ENCODE data around the gene EPS8.

Gene EPS8

DNA sequence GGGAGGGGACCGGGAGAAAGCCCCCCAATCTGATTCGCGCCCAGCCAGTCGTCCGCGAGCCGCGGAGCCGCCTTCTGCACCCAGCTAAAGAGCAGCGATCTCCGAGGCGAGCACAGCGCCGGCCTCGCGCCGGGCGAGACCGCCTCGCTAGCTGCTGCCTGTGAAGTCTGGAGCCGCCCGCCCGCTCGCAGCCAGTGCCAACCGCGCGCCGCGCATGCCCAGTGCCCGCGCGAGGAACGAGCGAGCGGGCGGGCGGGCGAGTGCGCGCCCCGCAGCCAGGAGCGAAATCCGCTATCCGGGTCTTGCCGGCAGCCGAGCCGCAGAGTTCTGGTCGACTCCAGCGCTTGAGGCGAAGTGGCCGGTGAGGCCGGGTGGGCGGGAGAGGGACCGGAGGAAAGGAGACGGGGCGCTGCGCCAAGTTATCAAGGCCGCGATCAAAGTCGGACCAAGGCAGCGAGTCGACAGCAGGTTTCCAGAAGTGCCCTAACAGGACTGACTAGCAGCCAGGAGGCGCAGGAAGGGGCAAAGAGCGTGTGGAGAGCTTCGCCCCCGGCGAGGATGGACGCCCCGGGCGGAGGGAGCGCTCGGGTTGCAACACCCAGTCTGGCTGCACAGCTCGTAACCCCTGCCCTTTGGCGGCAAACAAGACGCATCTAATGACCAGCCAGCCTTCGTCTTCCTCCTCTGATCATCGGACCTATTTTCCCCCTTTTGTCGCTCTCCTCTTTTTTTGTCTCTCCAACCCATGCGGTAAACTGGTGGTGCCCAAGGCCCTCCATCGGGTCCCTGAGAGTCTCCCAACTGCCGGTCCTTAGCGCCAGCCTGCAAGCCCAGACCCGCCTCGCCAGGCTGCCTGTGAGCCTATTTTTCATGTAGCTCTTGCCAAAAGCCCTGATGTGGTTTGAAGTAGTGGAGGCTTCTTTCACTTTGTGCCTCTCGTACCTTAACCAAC lies at the start of gene EPS8:
EPS8 (minus strand) TSS at position 169 of the 952 bp plus-strand sequence. CDS start 106,437 bp downstream, outside the sequence.
- DNase-seq (ENCODE audit: low read depth in 3 of 3): peak; percentile 77 to 81 (median 79)

DNA sequence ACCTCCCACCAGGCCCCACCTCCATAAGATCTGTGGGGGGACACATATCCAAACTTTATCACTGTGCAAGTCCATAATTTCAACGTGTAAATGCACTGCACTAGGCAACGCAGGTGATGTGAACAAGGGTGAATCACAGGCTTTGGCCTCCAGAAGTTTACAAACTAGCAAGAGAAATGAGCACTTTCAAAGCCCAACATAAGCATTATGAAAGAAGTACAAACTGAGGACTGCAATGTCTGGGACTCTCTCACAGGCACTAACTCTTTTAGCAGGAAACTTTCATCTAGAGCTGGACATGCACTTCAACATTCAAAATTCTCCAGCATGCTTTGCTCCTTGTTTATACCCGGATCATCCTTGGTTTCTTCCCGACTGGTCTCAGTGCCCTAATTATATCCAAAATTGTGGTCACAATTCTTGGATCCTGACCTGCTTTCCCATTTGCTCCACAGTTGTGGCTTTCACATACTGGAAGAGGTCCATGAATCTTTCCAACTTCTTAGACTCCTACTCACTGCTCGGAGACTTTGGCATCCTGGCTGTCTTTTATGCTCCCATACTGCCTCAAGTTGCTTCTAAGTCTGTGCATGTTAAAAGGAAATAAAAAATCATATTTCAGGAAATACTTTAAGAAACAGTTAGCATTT lies 48.1 kb upstream of the EPS8 start:
- no peak for DNase-seq (ENCODE audit: low read depth in 3 of 3)

DNA sequence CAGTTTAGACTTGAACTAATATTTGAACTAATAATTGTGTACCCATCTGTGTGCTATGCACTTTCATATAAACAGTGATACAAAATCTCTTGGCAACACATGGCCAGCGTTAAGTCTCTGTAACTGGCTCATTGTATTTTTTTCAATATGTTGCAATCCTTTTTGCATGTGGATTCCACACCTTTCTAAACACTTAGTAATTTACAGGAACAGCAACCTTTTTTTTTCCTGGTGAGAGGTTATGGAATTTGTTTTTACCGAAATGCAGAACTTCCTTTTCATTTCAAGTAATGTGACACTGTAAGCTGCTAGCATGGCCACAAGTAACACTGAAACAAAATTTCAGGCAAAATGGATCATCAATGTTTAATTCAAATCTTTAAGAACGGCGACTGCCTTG lies 45.4 kb upstream of the EPS8 start:
- DNase-seq (ENCODE audit: low read depth in 3 of 3): no peak

GRCh38 chr12:15831315-15831978 lies 42.3 kb upstream of the EPS8 start:
- DNase-seq (ENCODE audit: low read depth in 3 of 3): no peak

DNA sequence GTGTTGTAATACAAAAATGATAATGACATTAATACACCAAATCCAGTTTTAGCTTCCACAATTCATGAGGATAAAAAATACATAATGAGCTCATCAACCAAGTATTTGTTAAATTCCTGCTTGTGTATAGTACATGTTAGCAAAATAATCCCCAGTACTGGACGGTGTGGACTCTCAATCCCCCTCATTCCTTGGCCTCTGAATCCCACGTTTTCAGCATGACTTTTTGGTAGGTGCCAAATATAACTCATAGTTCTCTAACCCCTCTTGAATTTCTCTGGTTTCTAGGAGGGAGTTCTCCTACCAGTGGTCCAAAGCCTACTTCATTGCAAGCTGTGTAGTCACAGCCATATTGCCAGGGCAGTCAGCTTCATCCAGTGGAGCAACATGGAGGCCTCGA lies 41.4 kb upstream of the EPS8 start:
- no peak for DNase-seq (ENCODE audit: low read depth in 3 of 3)

DNA sequence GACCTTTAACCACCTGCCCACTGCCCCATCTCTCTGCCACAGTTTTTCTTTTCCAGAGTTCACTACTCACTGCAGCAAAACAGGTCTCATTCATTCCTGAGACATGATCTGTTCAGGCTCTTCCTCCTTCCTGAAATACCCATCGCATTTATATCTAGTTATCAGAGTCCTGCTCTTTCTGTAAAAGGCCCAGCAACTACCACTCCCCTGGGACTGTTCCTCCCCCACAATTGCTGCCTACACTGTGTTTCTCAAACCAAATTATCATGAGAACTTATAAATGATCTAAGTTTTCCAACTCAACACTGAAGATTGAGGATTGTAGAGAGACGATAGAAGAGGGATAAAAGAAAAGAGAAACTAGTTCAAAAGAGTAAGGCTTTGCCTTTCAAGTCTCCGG lies 40.8 kb upstream of the EPS8 start:
- DNase-seq (ENCODE audit: low read depth in 3 of 3): no peak

DNA sequence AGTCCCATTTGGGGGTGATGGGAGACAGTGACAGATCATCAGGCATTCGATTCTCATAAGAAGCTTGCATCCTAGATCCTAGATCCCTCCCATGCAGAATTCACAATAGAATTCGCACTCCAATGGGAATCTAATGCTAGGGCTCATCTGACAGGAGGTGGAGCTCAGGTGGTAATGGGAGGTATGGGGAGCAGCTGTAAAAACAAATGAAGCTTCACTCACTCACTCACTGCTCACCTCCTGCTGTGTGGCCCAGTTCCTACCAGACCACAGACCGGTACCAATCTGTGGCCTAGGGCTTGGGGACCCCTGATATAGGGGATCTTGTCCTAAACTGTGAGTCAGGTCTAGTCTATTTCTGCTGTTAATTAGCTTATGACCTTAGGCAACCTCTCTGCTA lies 40.1 kb upstream of the EPS8 start:
- no peak for DNase-seq (ENCODE audit: low read depth in 3 of 3)

DNA sequence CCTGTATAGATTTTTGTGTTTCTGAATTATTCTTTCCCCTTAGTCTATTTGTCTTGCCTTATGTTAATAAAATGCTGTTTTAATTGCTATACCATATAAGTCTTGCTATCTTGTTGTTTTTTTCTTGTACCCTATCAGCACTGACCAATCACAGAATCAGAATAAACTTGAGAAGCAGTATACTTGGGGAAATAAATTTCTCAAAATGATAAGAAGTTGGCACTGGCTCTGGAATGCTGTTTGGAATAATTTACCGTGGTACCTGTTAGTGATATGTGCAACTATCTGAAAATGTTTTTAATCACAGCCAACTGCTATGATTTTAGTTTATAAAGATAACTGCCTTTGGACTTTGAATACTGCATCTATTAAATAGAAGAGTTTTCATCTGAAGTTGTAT lies 37.9 kb upstream of the EPS8 start:
- DNase-seq (ENCODE audit: low read depth in 3 of 3): no peak

DNA sequence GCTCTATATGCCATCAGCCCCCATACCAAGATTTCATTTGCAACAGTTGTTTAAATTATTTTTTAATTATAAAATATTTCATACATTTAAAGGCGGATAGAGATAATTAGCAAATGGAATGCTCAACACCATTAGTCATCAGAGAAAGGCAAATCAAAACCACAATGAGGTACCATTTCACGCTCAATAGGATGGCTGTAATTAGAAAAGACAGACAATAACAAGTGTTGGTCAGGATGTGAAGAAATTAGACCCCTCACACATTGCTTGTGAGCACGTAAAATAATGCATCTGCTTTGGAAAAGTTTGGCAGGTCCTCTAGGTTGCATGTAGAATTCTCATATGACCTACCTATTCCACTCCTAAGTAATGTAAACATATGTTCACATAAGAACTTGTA lies 35.3 kb upstream of the EPS8 start:
- no peak for DNase-seq (ENCODE audit: low read depth in 3 of 3)

GRCh38 chr12:15823360-15824128 lies 34.4 kb upstream of the EPS8 start:
- no peak for DNase-seq (ENCODE audit: low read depth in 3 of 3)

DNA sequence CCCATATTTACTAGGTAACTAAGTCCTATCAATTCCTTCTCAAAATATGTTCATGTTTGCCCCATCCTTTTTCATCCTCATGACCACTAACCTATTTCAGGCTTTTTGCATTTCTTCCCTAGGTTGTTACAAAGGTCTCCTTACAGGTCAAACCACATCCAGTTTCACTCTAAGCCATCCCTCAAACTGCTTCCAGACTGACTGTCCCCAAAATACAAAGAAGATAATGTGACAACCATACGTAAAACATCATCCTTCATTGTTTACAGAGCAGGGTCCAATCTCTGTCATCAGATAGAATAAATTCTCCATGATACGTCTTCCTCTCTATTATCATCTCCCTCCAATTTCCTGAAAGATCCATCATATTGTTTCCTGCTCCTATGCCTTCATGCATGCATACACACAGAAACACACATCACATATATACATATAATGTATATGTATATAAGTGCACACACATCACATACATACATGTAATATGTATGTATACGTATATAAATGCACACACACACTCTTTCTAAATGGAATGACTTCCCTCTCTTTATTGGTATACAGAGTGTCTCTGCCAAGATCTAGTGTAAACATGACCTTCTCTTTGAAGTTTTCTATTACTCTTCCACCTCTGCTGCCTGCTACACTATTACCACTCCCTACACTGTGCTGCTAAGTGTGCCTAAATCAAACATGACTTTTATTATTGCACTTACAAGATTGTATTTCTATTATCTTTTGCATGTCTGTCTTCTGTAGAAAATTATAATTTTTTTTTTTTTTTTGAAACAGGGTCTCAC lies 30.7 kb upstream of the EPS8 start:
- DNase-seq (ENCODE audit: low read depth in 3 of 3): no peak

GRCh38 chr12:15818418-15818817 lies 29.2 kb upstream of the EPS8 start:
- no peak for DNase-seq (ENCODE audit: low read depth in 3 of 3)

GRCh38 chr12:15815730-15816129 lies 26.5 kb upstream of the EPS8 start:
- no peak for DNase-seq (ENCODE audit: low read depth in 3 of 3)

GRCh38 chr12:15811214-15812127 lies 22.3 kb upstream of the EPS8 start:
- DNase-seq (ENCODE audit: low read depth in 3 of 3): no peak

DNA sequence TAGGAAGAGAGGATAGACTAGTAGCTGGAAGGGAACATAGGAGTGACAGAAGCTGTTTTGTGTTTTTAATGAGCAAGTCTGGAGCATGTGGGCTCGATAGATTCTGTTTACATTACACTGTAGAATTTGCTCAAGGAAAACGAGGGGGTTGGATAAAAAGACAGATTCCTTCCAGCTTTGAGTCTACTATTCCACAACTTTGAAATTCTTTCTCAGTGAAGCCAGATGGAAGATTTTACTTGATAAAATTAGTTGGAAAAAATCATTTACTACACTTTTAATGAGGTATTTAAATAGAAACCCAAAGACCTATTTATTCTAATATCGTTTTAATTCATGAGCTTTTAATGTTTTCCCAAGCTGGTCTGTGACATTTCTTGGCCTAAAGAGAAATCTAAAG lies 19.5 kb upstream of the EPS8 start:
- DNase-seq (ENCODE audit: low read depth in 3 of 3): no peak

DNA sequence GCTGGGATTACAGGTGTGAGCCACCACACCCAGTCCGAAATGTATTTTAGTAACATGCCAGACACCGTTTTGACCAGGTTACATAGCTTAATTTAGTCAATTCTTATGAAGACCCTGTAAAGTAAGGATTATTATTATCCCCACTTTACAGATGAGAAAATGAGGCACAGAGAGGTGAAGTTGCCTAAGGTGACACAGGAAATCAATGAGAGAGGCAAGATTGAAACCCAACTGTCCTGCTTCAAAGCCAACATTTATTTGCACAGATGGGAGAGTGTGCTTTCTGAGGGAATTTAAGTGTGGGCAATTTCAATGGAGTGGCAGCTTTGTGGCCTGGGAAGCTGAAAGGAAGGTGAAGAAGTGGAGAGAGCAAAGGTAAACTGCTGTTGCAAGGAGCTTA lies 19.1 kb upstream of the EPS8 start:
- DNase-seq (ENCODE audit: low read depth in 3 of 3): no peak

DNA sequence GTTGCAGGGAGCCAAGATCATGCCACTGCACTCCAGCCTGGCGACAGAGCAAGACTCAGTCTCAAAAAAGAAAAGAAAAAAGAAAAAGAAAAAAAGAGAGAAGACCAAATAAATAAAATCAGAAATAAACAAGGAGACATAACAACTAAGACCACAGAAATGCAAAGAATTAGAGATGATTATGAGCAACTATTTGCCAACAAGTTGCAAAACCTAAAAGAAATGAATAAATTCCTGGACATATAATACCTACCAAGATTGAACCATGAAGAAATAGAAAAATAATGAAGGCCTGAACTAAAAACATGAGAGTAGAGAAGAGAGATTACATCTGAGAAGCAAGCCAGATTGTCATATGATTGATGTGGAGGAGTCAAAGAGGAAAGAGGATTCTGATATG lies 17.6 kb upstream of the EPS8 start:
- no peak for DNase-seq (ENCODE audit: low read depth in 3 of 3)

DNA sequence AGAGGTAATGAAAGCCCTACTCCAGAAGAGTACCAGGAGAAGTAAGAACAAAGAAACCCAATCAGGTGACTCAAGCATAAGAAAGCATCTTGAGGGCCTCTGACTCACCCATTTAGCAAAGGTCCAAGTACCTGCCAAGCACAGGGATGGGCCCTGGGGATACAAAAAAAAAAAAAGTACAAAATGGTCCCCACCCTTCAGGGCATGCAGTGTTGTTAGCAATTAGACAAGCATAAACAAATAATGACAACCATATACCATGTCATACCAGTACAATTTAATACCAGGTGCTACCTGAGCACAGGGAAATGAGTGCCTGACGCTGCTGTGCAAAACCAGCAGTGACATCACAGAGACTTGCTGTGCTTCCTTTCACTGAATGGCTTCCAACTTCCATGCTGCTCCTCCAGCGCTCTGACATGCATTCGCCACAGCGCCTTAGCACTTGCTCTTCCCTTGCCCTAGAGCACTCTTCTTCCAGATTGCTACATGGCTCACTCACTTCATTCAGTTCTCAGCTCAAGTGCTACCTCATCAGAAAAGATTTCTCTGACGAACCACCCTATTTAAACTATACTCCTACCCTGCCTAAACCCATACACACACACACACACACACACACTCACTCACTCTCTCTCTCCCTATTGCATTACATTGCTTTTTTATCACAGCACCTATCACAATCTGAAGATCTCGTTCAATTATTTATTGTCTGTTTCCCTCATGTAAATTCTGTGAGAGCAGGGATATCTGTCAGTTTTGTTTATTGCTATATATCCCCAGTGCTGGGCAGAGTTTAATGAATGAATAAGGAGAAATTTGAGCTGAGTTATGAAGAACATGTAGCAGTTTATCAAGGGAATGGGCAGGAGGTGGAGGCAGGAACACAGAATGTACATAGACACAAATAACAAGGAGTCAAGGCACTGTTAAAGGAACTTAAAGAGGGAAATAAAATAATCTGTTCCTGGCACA lies 12.9 kb upstream of the EPS8 start:
- no peak for DNase-seq (ENCODE audit: low read depth in 3 of 3)

- no peak for DNase-seq (ENCODE audit: low read depth in 3 of 3)
Measured at GRCh38 chr12:15800278-15800677, 11.1 kb upstream of the EPS8 start.
